Neural cell (in vitro differentiated cells): ENCODE results near the gene PRDM11. TPM values are rescaled to one million over a fixed set of nuclear protein-coding genes. Genes with fewer than 3 reads are reported as not detected.

ENCODE experiments used
- H2AFZ ChIP-seq: fragments of 200-600, 300-800 bp; sonication (generic), shearing (Covaris generic); 2 replicates; pipeline ENCODE4 v1.6.0; 2014; ENCODE audit warnings: low read depth, mild to moderate bottlenecking, antibody characterized with exemption, low read length, moderate library complexity
- H3F3A ChIP-seq: fragments of 200-600 bp; shearing (Covaris generic); 2 replicates; pipeline ENCODE4 v1.6.1; 2016; ENCODE audit warnings: mild to moderate bottlenecking, moderate library complexity, mixed read lengths, antibody characterized with exemption, low read length; ENCODE audit not compliant: insufficient read depth, poor library complexity, severe bottlenecking
- H3K27ac ChIP-seq: fragments of 200-600, 300-800 bp; sonication (generic), shearing (Covaris generic); 2 replicates; pipeline ENCODE4 v1.5.1; 2014; ENCODE audit warnings: mild to moderate bottlenecking, low read length, moderate library complexity
- H3K27me3 ChIP-seq: fragments of 300-800, 200-600 bp; sonication (generic), shearing (Covaris generic); 2 replicates; pipeline ENCODE4 v1.6.0; 2014; ENCODE audit warnings: mild to moderate bottlenecking, low read depth, low read length, moderate library complexity; ENCODE audit not compliant: insufficient read depth
- H3K36me3 ChIP-seq: fragments of 300-800, 200-600 bp; sonication (generic), shearing (Covaris generic); 2 replicates; pipeline ENCODE4 v1.5.1; 2014; ENCODE audit warnings: mild to moderate bottlenecking, antibody characterized with exemption, low read length, moderate library complexity; ENCODE audit not compliant: insufficient read depth
- H3K4me2 ChIP-seq: fragments of 300-800, 200-600 bp; sonication (generic), shearing (Covaris generic); 2 replicates; pipeline ENCODE4 v1.6.0; 2014; ENCODE audit warnings: mild to moderate bottlenecking, low read length
- H3K4me3 ChIP-seq: fragments of 300-800, 200-600 bp; sonication (generic), shearing (Covaris generic); 2 replicates; pipeline ENCODE4 v1.5.1; 2014; ENCODE audit warnings: mild to moderate bottlenecking, low read length, moderate library complexity
- H3K79me2 ChIP-seq: fragments of 200-600 bp; shearing (Covaris generic); replicated peaks from 2 replicates; pipeline ENCODE4 v1.6.0; 2014; ENCODE audit warnings: mild to moderate bottlenecking, low read length, moderate library complexity; ENCODE audit not compliant: insufficient read depth
- H3K9ac ChIP-seq: fragments of 300-800, 200-600 bp; sonication (generic), shearing (Covaris generic); 2 replicates; pipeline ENCODE4 v1.6.1; 2016; ENCODE audit warnings: mild to moderate bottlenecking, low read length, mixed read lengths
- H3K9me2 ChIP-seq: fragments of 200-600 bp; shearing (Covaris generic); 2 replicates; pipeline ENCODE4 v1.6.1; 2016; ENCODE audit warnings: mild to moderate bottlenecking, low read length, mixed read lengths; ENCODE audit not compliant: insufficient read depth
- H3K9me3 ChIP-seq: fragments of 200-600, 300-800 bp; sonication (generic), shearing (Covaris generic); 2 replicates; pipeline ENCODE4 v1.6.1; 2016; ENCODE audit warnings: mild to moderate bottlenecking, mixed run types, low read length, moderate library complexity, mixed read lengths
- H4K20me1 ChIP-seq: fragments of 200-600 bp; shearing (Covaris generic); 2 replicates; pipeline ENCODE4 v1.6.1; 2016; ENCODE audit warnings: mild to moderate bottlenecking, mixed run types; ENCODE audit not compliant: insufficient read depth
- CTCF ChIP-seq: fragments of 450-650 bp; IDR thresholded peaks from 2 replicates; pipeline ENCODE4 v1.5.1; 2014; ENCODE audit warnings: antibody characterized with exemption, mild to moderate bottlenecking, moderate library complexity; ENCODE audit not compliant: poor library complexity, severe bottlenecking
- EZH2 ChIP-seq: fragments of 200-600, 300-800 bp; shearing (Covaris generic), sonication (generic); IDR thresholded peaks from 2 replicates; pipeline ENCODE4 v1.6.1; 2014; ENCODE audit warnings: antibody characterized with exemption, low read length, borderline replicate concordance, mild to moderate bottlenecking; ENCODE audit not compliant: insufficient read depth, poor library complexity, severe bottlenecking
- MXI1 ChIP-seq: fragments of 450-650 bp; conservative IDR thresholded peaks from 2 replicates; pipeline ENCODE4 v1.6.1; 2014; ENCODE audit warnings: antibody characterized with exemption, mild to moderate bottlenecking; ENCODE audit not compliant: poor library complexity, severe bottlenecking
- POLR2AphosphoS5 ChIP-seq: IDR thresholded peaks from 2 replicates; pipeline ENCODE4 v1.6.1; 2012
- REST ChIP-seq: IDR thresholded peaks from 2 replicates; pipeline ENCODE4 v1.6.1; 2012; ENCODE audit warnings: borderline replicate concordance
- SMC3 ChIP-seq: fragments of 450-650 bp; conservative IDR thresholded peaks from 2 replicates; pipeline ENCODE4 v1.6.1; 2014; ENCODE audit warnings: antibody characterized with exemption, mild to moderate bottlenecking, moderate library complexity; ENCODE audit not compliant: poor library complexity
- polyA plus RNA-seq: library from polyadenylated mRNA; depleted of rRNA; stranded (reverse); fragments of >200 nt; gene quantifications from 2 replicates; pipeline ENCODE4 v1.2.3, GENCODE V29; 2014

PRDM11 gene
- polyA plus RNA-seq, 1 donor from 2014 or later, result 2.0 TPM

- TF ChIP-seq EZH2 (no peak), SMC3 (no peak), POLR2AphosphoS5 (no peak)
Measured at GRCh38 chr11:45213717-45214116, 67.3 kb downstream of the PRDM11 start (continued).

GRCh38 chr11:45215098-45215865 is 68.8 kb downstream of the PRDM11 start:
- Histone ChIP-seq H3K9ac (no peak overlapping the region), H3K27ac (no peak overlapping the region), H3K79me2 (no peaks in the 10 kb centered on the region)

More at GRCh38 chr11:45215098-45215865, 68.8 kb downstream of the PRDM11 start:
- no peaks in the 10 kb centered on the region for H3F3A ChIP-seq
- no peaks in the 10 kb centered on the region for H3K27me3 ChIP-seq
- H3K9me3 ChIP-seq, result no peaks in the 10 kb centered on the region
- no peak overlapping the region for H3K4me3 ChIP-seq
- H2AFZ ChIP-seq, result no peak overlapping the region
- no peak overlapping the region for H3K4me2 ChIP-seq
- H4K20me1 ChIP-seq, result no peaks in the 10 kb centered on the region
- H3K36me3 ChIP-seq, result no peaks in the 10 kb centered on the region
- H3K9me2 ChIP-seq, result no peaks in the 10 kb centered on the region
- TF ChIP-seq SMC3, result no peak
- no peak for TF ChIP-seq CTCF
- TF ChIP-seq REST, result no peak
- no peak for TF ChIP-seq MXI1
